Measurements from ENCODE around the gene GPATCH2L. TPM values are rescaled to one million over a fixed set of nuclear protein-coding genes. Genes with fewer than 3 reads are reported as not detected.

The GPATCH2L gene
- total and polyA plus RNA-seq, 4 donors, result 4.3 to 69.9 (median 32.4) TPM

DNA sequence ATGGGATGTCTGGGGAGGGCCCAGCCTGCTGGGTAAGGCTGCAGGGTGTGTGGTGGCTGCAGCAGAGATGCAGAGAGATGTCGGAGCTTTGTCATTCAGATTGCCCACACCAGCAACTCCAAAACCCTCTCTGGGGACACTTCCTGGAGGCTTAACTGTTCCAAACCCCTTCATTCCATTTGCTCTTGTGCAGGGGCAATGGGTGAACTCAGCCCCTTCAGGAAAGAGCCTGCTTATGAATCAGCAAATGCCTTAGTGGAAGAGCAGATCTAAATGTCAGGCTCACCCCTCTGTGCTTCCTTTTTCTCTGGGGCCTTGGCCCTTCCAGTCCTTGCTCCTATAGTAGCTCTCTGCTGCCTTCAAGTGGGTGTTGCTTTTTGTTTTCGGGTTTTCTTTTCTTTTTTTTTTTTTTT lies 36.7 kb upstream of the GPATCH2L start:
- H3K27me3 ChIP-seq (ENCODE audit: control insufficient read depth in 3 of 3, insufficient read depth in 3 of 3, low read length in 2 of 3), result no peaks in the 10 kb centered on the region
- ATAC-seq (ENCODE audit: insufficient read depth, low FRiP score) (no peak), DNase-seq (peak in 1 of 3 donors; percentile 36)
- H3K4me3 ChIP-seq, result no peak overlapping the region
- no peak overlapping the region for H3K27ac ChIP-seq (ENCODE audit: low read depth in 1 of 2, low read length in 1 of 2)
- WGBS, 2 donors, result 82 to 85% methylated on average over 2 of the region's 2 CpGs
- no peaks in the 10 kb centered on the region for H3K36me3 ChIP-seq (ENCODE audit: control insufficient read depth in 4 of 4, insufficient read depth in 4 of 4, low read length in 4 of 4)
- TF ChIP-seq, protein P1, sequence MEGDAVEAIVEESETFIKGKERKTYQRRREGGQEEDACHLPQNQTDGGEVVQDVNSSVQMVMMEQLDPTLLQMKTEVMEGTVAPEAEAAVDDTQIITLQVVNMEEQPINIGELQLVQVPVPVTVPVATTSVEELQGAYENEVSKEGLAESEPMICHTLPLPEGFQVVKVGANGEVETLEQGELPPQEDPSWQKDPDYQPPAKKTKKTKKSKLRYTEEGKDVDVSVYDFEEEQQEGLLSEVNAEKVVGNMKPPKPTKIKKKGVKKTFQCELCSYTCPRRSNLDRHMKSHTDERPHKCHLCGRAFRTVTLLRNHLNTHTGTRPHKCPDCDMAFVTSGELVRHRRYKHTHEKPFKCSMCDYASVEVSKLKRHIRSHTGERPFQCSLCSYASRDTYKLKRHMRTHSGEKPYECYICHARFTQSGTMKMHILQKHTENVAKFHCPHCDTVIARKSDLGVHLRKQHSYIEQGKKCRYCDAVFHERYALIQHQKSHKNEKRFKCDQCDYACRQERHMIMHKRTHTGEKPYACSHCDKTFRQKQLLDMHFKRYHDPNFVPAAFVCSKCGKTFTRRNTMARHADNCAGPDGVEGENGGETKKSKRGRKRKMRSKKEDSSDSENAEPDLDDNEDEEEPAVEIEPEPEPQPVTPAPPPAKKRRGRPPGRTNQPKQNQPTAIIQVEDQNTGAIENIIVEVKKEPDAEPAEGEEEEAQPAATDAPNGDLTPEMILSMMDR (IDR thresholded peaks at IDR 0.05; ENCODE audit: control extremely low read depth, extremely low read depth), result no peak
- H3K4me1 ChIP-seq (ENCODE audit: control insufficient read depth in 5 of 5, insufficient read depth in 5 of 5, low read length in 5 of 5), result peaks cover 0 to 19% (median 0%) of the 10 kb centered on the region in 5 donors
- no peak overlapping the region for H3K9ac ChIP-seq (ENCODE audit: insufficient read depth in 1 of 2, low read length in 2 of 2)
- peaks cover 0 to 5% (median 0%) of the 10 kb centered on the region in 4 donors for H3K9me3 ChIP-seq (ENCODE audit: control insufficient read depth in 4 of 4, insufficient read depth in 3 of 4, low read length in 3 of 4)

GRCh38 chr14:76117789-76118484 lies 33.8 kb upstream of the GPATCH2L start:
- Histone ChIP-seq H3K36me3 (ENCODE audit: control insufficient read depth in 4 of 4, insufficient read depth in 4 of 4, low read length in 4 of 4) (no peaks in the 10 kb centered on the region), H3K9ac (ENCODE audit: insufficient read depth in 1 of 2, low read length in 2 of 2) (no peak overlapping the region), H3K27me3 (ENCODE audit: control insufficient read depth in 3 of 3, insufficient read depth in 3 of 3, low read length in 2 of 3) (no peaks in the 10 kb centered on the region), H3K27ac (ENCODE audit: low read depth in 1 of 2, low read length in 1 of 2) (no peak overlapping the region), H3K9me3 (ENCODE audit: control insufficient read depth in 4 of 4, insufficient read depth in 3 of 4, low read length in 3 of 4) (peaks cover 0 to 5% (median 0%) of the 10 kb centered on the region in 4 donors), H3K4me1 (ENCODE audit: control insufficient read depth in 5 of 5, insufficient read depth in 5 of 5, low read length in 5 of 5) (peaks cover 0 to 19% (median 0%) of the 10 kb centered on the region in 5 donors), H3K4me3 (no peak overlapping the region)
- ATAC-seq (ENCODE audit: insufficient read depth, low FRiP score) (no peak), DNase-seq (peak; percentile 56 to 68 (median 59))
- WGBS, 2 donors, result 62 to 76% methylated on average over 16 of the region's 16 CpGs
- TF ChIP-seq, protein P1 (IDR thresholded peaks at IDR 0.05; ENCODE audit: control extremely low read depth, extremely low read depth), result no peak

GRCh38 chr14:76118594-76118993 lies 33.1 kb upstream of the GPATCH2L start:
- Histone ChIP-seq H3K4me1 (ENCODE audit: control insufficient read depth in 5 of 5, insufficient read depth in 5 of 5, low read length in 5 of 5) (peaks cover 0 to 19% (median 0%) of the 10 kb centered on the region in 5 donors), H3K36me3 (ENCODE audit: control insufficient read depth in 4 of 4, insufficient read depth in 4 of 4, low read length in 4 of 4) (no peaks in the 10 kb centered on the region), H3K9ac (ENCODE audit: insufficient read depth in 1 of 2, low read length in 2 of 2) (no peak overlapping the region), H3K27ac (ENCODE audit: low read depth in 1 of 2, low read length in 1 of 2) (no peak overlapping the region), H3K9me3 (ENCODE audit: control insufficient read depth in 4 of 4, insufficient read depth in 3 of 4, low read length in 3 of 4) (peaks cover 0 to 5% (median 0%) of the 10 kb centered on the region in 4 donors), H3K4me3 (no peak overlapping the region), H3K27me3 (ENCODE audit: control insufficient read depth in 3 of 3, insufficient read depth in 3 of 3, low read length in 2 of 3) (no peaks in the 10 kb centered on the region)
- no peak for ATAC-seq (ENCODE audit: insufficient read depth, low FRiP score)
- TF ChIP-seq, protein P1 (IDR thresholded peaks at IDR 0.05; ENCODE audit: control extremely low read depth, extremely low read depth), result no peak
- WGBS, 2 donors, result 74 to 87% methylated on average over 4 of the region's 4 CpGs
- no peak for DNase-seq

All from lung (tissue), 12 donors.